Stimulated activated CD8-positive, alpha-beta memory T cell treated with anti-CD3 and anti-CD28 coated beads, Interleukin-4, amount 100 ng/mL, for 4 hours (primary cell): ENCODE data around the gene ECHDC3.

ENCODE experiments used
- DNase-seq, 2 donors: peaks; one replicate each; pipeline ENCODE4 v3.0.0-alpha.2; 2020; ENCODE audit warnings: low read depth in 2 of 2, low spot score in 1 of 2

ECHDC3 gene

DNA sequence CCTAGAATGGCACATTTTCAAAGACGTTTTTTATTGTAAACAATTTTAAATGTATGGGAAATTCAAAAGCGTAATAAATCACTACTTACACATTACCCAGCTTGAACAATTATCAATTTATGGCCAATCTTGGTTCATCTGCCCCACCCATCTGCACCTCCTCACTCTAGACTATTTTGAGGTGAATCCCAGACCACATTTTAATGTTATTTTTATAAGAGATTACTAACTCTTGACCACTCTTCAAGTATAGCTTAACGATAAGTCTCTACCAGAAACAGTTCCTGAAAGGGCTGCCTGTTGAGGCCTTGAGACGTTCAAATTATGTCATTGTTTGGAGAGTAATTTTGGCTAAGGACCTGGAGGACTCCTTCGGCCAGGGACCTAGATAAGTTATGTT, 33.2 kb downstream of the ECHDC3 start:
- DNase-seq = no peak

DNA sequence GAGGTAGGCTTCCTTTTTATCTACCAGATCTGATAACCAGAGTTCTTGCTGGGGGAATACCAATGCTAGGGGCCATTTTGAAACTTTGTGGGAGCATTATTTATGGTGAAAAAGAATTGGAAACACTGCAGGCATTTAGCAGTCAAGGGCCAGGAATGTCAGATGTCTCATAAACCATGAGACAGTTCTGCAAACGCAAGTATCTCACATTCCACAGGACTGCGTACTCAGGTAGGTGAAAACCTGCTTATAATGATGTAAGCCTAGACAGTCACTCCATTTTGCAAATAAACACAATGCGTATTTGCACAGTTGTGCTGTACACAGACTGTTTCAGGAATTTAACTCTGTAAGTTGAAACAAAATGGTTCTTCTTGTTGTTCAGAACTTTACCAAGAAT, 33.9 kb downstream of the ECHDC3 start:
- no peak for DNase-seq

DNA sequence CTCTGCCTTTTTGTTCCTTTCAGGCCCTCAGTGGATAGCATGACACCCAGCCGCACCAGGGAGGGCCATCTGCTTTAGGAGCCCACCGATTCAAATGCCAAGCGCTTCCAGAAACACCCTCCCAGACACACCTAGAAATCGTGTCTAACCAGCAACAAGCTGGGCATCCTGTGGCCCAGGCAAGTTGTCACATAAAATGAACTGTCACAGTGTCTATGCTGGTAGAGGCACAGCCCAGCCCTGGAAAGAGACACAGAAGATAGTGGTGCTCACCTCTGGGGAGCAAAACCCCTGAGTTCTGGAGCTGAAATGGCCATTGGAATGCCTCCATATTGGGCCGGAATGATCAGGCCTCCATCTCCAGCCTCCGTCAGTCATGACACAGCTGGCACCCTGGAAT, 38.9 kb downstream of the ECHDC3 start:
- no peak for DNase-seq

- no peak for DNase-seq
Measured at GRCh38 chr10:11782793-11783557, 40.8 kb downstream of the ECHDC3 start.

DNA sequence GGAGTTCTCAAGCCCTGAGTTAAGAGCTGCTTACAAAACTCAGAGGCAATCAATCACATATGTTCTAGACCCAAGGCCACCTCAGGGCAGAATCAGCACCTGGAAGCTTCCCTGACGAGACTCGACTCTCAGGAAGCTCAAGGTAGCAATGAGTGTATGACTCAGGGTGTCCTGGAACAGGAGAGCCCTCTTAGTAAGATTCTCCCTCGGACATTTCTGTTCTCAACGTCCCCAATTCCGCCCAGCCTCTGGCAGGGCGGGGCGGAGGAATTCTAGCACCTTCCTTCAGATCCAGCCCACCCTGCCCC, 41.3 kb downstream of the ECHDC3 start:
- DNase-seq = no peak

- no peak for DNase-seq
Measured at GRCh38 chr10:11787374-11787773, 45.2 kb downstream of the ECHDC3 start.

- no peak for DNase-seq
Measured at GRCh38 chr10:11787846-11788245, 45.7 kb downstream of the ECHDC3 start.

DNA sequence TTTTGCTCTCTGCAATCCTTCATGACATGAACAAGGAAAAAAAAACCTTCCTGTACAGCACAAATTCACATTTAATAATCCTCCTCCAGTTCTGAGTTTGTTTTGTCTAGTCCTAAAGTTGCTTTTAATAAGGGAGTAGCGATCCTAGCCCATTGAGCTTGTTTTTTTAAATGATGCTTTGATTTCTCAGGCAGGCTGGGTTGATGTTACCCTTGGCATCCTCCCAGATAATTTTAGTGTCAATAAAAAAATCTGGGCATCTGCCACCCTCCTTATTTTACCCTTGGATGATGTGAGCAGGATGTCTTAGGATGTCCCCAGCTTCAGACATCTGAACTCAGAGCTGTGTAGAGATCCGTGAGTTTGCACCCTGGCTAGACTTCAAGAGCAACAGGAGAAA, 47.1 kb downstream of the ECHDC3 start:
- no peak for DNase-seq

- DNase-seq = no peak
Measured at GRCh38 chr10:11789956-11790355, 47.8 kb downstream of the ECHDC3 start.

- DNase-seq = no peak
Measured at GRCh38 chr10:11793762-11794479, 51.7 kb downstream of the ECHDC3 start.

GRCh38 chr10:11794566-11794965, 52.4 kb downstream of the ECHDC3 start:
- no peak for DNase-seq

DNA sequence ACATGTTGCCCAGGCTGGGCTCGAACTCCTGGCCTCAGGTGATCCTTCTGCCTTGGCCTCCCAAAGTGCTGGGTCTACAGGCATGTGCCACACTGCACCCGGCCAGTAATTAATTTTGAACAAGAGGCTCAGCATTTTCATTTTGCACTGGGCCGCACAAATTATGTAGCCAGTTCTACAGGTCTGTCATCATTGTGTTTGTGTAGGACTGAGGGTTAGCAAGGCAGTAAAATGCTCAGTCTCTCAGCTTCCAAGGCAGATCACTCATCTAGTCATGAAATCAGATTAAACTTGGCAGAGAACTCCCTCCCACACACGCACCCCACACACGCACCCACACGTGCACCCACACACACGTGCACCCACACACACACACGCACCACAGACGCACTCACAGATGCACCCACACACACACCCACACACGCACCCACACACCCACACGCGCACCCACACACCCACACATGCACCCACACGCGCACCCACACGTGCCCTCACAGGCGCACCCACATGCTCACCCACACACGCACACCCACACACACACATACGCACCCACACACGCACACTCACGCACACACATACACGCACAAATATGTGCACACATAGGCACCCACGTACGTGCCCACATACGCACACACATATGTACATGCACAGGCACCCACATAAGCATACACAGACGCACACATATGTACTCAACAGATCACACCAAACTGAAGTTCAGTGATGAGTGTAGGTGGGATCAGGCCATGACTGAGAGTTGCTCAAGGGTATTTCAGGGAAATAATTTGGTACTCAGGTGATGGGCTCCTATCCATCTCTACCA, 53.1 kb downstream of the ECHDC3 start:
- no peak for DNase-seq

- no peak for DNase-seq
Measured at GRCh38 chr10:11796474-11796873, 54.3 kb downstream of the ECHDC3 start.

DNA sequence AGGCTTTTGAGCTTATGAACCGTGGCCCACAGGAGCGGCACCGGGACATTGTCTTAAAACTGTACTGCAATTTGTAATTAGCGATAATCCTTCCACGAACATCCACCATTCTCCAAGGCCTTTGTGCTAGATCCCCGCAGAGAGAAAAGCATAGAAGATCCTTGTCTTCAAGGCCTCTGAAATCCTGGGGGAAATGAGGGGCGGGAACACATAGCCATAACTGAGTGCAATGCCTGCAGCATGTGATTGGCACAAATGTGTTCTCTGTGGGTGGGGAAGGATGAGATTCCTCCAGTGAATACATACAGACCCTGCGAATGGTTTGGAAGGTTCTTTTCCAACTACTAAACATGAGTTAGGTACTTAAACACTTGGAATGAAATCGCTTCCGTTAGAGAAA, 55.1 kb downstream of the ECHDC3 start:
- DNase-seq = no peak

DNA sequence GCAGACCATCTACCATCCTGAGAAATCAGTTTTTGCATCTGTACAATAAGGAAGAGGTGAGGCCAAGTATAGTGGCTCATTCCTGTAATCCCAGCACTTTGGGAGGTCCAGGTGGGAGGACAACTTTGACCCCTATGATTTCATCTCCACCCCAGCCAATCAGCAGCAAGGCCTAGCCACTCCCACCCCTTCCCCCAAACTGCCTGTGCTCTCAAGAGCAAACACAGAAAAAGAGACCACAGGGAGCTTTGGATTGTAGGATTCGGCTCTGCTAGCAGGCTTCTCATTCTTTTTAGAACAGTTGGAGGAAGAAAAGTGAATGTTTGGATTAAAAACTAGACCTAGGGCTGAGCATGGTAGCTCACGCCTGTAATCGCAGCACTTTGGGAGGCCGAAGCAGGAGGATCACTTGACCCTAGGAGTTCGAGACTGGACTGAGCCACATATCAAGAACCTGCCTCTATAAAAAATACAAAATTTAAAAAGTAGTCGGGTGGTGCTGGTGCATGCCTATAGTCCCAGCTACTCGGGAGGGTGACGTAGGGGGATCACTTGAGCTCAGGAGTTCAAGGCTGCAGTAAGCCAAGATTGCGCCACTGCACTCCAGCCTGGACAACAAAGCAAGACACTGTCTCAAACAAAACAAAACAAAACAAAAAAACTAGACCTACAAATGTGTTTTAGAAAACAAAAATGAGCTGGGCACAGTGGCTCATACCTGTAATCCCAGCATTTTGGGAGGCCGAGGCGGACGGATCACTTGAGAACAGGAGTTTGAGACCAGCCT, 55.9 kb downstream of the ECHDC3 start:
- no peak for DNase-seq

DNA sequence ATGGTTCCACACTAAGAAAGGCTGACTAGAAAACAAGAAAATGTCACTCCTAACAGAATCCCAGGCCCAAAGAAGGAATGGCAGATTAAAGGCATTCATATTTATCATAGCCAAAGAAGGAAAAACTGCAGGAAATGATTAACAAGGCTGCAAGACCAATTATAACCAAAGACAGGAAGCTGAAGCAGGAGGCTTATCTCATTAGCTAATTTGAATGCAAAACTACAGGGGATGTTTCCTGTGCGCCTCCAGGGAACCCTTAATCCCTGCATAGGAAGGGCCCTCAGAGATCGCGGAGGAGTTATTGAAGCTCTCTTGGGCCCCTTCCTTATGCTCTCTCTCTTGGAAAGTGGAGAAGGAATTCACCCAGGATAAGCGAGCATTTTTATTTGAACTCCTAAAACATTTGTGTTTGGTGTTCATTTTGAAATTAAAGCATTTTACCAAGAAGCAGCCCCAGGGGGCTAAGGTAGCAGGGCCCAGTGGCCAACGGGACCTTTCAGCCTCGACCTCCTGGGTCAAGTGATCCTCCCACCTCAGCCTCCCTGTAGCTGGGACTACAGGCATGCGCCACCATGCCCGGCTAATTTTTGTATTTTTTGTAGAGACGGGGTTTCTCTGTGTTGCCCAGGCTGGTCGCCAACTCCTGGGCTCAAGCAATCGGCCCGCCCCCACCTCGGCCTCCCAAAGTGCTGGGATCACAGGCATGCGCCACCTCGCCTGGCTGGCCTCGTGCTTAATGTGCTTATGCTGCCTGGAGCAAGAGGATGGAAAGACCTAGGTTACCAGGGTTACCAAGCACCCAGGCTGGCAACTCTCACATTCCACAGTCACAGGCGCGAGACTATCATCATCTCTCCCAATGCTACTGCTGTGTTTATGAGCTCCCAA, 56.9 kb downstream of the ECHDC3 start:
- DNase-seq = no peak

- DNase-seq = no peak
Measured at GRCh38 chr10:11799736-11800080, 57.5 kb downstream of the ECHDC3 start.

DNA sequence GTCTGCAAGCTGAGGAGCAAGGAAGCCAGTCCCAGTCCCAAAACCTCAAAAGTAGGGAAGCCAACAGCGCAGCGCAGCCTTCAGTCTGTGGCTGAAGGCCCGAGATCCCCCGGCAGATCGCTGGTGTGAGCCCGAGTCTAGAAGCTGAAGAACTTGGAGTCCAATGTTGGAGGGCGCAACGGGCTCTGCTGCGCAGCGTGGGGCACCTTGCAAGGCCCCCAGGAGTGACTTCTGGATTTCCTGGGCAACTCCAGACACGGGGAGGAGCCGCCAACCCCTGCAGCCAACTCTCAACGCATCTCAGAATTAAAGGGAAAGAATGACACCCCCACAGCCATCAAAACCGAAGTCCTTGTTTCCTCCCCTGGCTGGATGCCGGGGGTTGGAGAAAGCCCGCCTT, 62.2 kb downstream of the ECHDC3 start:
- no peak for DNase-seq

DNA sequence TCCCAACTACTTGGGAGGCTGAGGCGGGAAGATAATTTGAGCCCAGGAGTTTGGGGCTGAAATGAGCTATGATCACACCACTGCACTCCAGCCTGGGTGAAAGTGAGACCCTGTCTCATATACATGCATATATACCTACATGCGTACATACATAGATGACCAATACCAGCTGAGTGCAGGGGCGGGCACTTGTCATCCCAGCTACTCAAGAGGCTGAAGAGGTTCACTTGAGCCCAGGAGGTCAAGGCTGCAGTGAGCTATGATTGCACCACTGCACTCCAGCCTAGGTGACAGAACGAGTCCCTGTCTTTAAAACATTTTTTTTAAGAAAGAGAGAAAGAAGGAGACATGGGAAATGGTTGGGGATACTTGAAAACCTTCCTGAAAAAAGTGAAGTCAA, 63.6 kb downstream of the ECHDC3 start:
- DNase-seq = no peak

DNA sequence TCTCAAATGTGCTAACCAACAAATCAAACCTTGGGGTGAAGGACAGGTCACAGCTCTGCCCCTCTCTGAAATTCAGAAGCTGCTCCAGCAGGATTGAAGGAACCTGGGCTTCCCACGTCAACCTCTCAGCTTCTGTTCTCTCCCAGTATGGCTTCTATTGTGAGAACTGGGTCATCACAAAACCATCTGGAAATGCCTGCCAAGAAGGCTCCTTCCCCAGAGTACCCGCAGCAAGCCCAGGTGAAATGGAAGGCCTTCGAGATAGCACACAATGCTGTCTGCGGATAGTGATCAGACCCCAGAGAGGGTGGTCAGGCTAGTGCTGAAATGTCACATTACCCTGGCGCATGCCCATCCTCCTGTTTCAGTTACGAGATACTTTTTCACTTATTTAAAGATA, 64.5 kb downstream of the ECHDC3 start:
- DNase-seq = no peak
